ENCODE measurements around the gene BMX.

Gene BMX

GRCh38 chrX:15567886-15568616 lies 67.4 kb downstream of the BMX start:
- no peak for DNase-seq (ENCODE audit: low read depth)
- H3K4me3 ChIP-seq (ENCODE audit: control insufficient read depth, low read depth, low read length), result no peak overlapping the region
- peak; percentile 38 for TF ChIP-seq CTCF (IDR thresholded peaks at IDR 0.05; ENCODE audit: control insufficient read depth, insufficient read depth, low read depth, low read length, missing control alignments)

- no peak for DNase-seq (ENCODE audit: low read depth)
- H3K4me3 ChIP-seq (ENCODE audit: control insufficient read depth, low read depth, low read length), result no peak overlapping the region
- TF ChIP-seq CTCF (IDR thresholded peaks at IDR 0.05; ENCODE audit: control insufficient read depth, insufficient read depth, low read depth, low read length, missing control alignments), result no peak
Measured at GRCh38 chrX:15570145-15570544, 69.5 kb downstream of the BMX start.

GRCh38 chrX:15574017-15574416 lies 73.4 kb downstream of the BMX start:
- TF ChIP-seq CTCF (IDR thresholded peaks at IDR 0.05; ENCODE audit: control insufficient read depth, insufficient read depth, low read depth, low read length, missing control alignments), result no peak
- DNase-seq (ENCODE audit: low read depth), result no peak
- no peak overlapping the region for H3K4me3 ChIP-seq (ENCODE audit: control insufficient read depth, low read depth, low read length)

- no peak overlapping the region for H3K4me3 ChIP-seq (ENCODE audit: control insufficient read depth, low read depth, low read length)
- TF ChIP-seq CTCF (IDR thresholded peaks at IDR 0.05; ENCODE audit: control insufficient read depth, insufficient read depth, low read depth, low read length, missing control alignments), result no peak
- DNase-seq (ENCODE audit: low read depth), result no peak
Measured at GRCh38 chrX:15576019-15576418, 75.4 kb downstream of the BMX start.

GRCh38 chrX:15579778-15580747 lies 79.5 kb downstream of the BMX start:
- no peak overlapping the region for H3K4me3 ChIP-seq (ENCODE audit: control insufficient read depth, low read depth, low read length)
- TF ChIP-seq CTCF (IDR thresholded peaks at IDR 0.05; ENCODE audit: control insufficient read depth, insufficient read depth, low read depth, low read length, missing control alignments), result no peak
- DNase-seq (ENCODE audit: low read depth), result no peak

- no peak for DNase-seq (ENCODE audit: low read depth)
- TF ChIP-seq CTCF (IDR thresholded peaks at IDR 0.05; ENCODE audit: control insufficient read depth, insufficient read depth, low read depth, low read length, missing control alignments), result peak; percentile 10
- H3K4me3 ChIP-seq (ENCODE audit: control insufficient read depth, low read depth, low read length), result no peak overlapping the region
Measured at GRCh38 chrX:15594371-15594770, 93.8 kb downstream of the BMX start.

Measured in AG09309 (cell line).